NCI-H69 (cell line): Measurements from ENCODE around the gene RETREG3.
A peak's percentile ranks its signal among the peaks of the same experiment; 100 is the strongest.

Source experiments
- DNase-seq: peaks from one replicate; lab custom pipeline; 2025; lab: John Stamatoyannopoulos, UW

Gene RETREG3

GRCh38 chr17:42612013-42612412, 2.8 kb upstream of the RETREG3 start:
- DNase-seq = no peak

GRCh38 chr17:42609814-42610801, 934 bp upstream of the RETREG3 start:
- peak; percentile 63 for DNase-seq

- DNase-seq = peak; percentile 65
Observed at GRCh38 chr17:42608305-42609181, 631 bp downstream of the RETREG3 start.

GRCh38 chr17:42607769-42608168, 1.4 kb downstream of the RETREG3 start:
- DNase-seq = no peak

- no peak for DNase-seq
Observed at GRCh38 chr17:42603318-42603717, 5.9 kb downstream of the RETREG3 start.

GRCh38 chr17:42598905-42599304, 10.3 kb downstream of the RETREG3 start:
- DNase-seq = peak; percentile 36

- no peak for DNase-seq
Observed at GRCh38 chr17:42596386-42596785, 12.8 kb downstream of the RETREG3 start.

GRCh38 chr17:42591411-42591810, 17.8 kb downstream of the RETREG3 start:
- no peak for DNase-seq

- DNase-seq = no peak
Observed at GRCh38 chr17:42590886-42591285, 18.3 kb downstream of the RETREG3 start.

GRCh38 chr17:42586514-42587230, 22.5 kb downstream of the RETREG3 start:
- DNase-seq = no peak

GRCh38 chr17:42585353-42585752, 23.8 kb downstream of the RETREG3 start:
- no peak for DNase-seq

- DNase-seq = no peak
Observed at GRCh38 chr17:42584880-42585279, 24.3 kb downstream of the RETREG3 start.

- DNase-seq = no peak
Observed at GRCh38 chr17:42581744-42582270, 27.4 kb downstream of the RETREG3 start.

- no peak for DNase-seq
Observed at GRCh38 chr17:42579794-42580551, 29.2 kb downstream of the RETREG3 start.

- DNase-seq = peak; percentile 89
Observed at GRCh38 chr17:42578282-42578869, 30.8 kb downstream of the RETREG3 start.

- DNase-seq = peak; percentile 98
Observed at GRCh38 chr17:42577532-42578281, 31.5 kb downstream of the RETREG3 start, which contains the start of gene PSMC3IP. Gene PSMC3IP (minus strand): TSS chr17:42577729. CDS start chr17:42577686, 43 bp downstream.

- peak; percentile 67 for DNase-seq
Observed at GRCh38 chr17:42577140-42577531, 32.0 kb downstream of the RETREG3 start.

GRCh38 chr17:42574463-42574862, 34.7 kb downstream of the RETREG3 start:
- DNase-seq = no peak

- DNase-seq = no peak
Observed at GRCh38 chr17:42573095-42573494, 36.1 kb downstream of the RETREG3 start.
